ENCODE data around the gene TP53.

- TF ChIP-seq CTCF (IDR thresholded peaks at IDR 0.05) (no peak), POLR2A (IDR thresholded peaks at IDR 0.05) (peak; percentile 71 to 93)
Observed at GRCh38 chr17:7686222-7687071, 843 bp downstream of the TP53 start.

Measured in Peyer's patch (tissue), 4 donors.